ENCODE measurements around the gene FBXL17. TPM values are rescaled to one million over a fixed set of nuclear protein-coding genes. Genes with fewer than 3 reads are reported as not detected.

The FBXL17 gene
- total and polyA plus RNA-seq, 9 of the 15 experiments (the other 6 are each of a cell fraction or from before 2014, with no cell fraction given), result 0.32 to 5.4 (median 1.8) TPM

DNA sequence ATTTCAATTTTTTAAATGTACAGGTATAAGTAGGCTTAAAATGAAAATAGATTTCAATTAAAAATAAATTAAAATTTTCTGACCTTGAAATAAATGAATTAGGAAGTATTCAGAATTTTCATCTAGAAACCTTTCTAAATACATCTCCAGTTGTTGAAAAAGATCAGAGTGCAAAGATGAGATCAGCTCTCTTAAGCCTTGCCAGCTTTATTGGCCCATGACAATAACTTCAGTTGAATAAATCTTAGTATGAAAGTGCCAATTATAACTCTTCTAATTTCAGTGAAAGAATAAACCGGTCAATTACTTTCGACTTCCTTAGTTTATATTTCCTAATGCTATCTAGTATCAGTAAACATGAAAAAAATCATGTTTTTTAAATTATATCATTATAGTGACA, 117.4 kb downstream of the FBXL17 start:
- Histone ChIP-seq H3K4me2 (ENCODE audit: insufficient read depth, low read length) (no peak overlapping the region), H3K9me1 (ENCODE audit: control insufficient read depth, insufficient read depth, low read length) (no peaks in the 10 kb centered on the region), H3K4me1 (replicated peaks in 1 of 2; ENCODE audit: control insufficient read depth in 2 of 2, insufficient read depth in 2 of 2, low read length in 2 of 2) (peaks cover 0 to 6% of the 10 kb centered on the region in 2 experiments; a peak in 3 of 5 replicates), H4K20me1 (replicated peaks; ENCODE audit: control insufficient read depth, insufficient read depth, low read length) (no peaks in the 10 kb centered on the region), H3K36me3 (ENCODE audit: control insufficient read depth, insufficient read depth, low read length) (no peaks in the 10 kb centered on the region), H3K27me3 (ENCODE audit: control insufficient read depth in 2 of 2, insufficient read depth in 2 of 2, low read length in 2 of 2) (no peaks in the 10 kb centered on the region), H3K79me2 (ENCODE audit: control insufficient read depth, insufficient read depth, low read length) (no peaks in the 10 kb centered on the region), H3K9me3 (replicated peaks; ENCODE audit: control insufficient read depth, insufficient read depth, low read depth, low read length) (no peaks in the 10 kb centered on the region), H3K4me3 (no peak overlapping the region), H3K9ac (ENCODE audit: insufficient read depth in 1 of 2, low read depth in 2 of 2, low read length in 2 of 2) (no peak overlapping the region), H2AFZ (ENCODE audit: low read depth, low read length) (no peak overlapping the region), H3K27ac (ENCODE audit: extremely low read depth, low read depth, low read length) (no peak overlapping the region)
- WGBS (ENCODE audit: insufficient coverage, low coverage, missing lambda C conversion rate), result 26% methylated on average over 2 of the region's 2 CpGs
- ATAC-seq (no peak), FAIRE-seq (no peak), DNase-seq (ENCODE audit: extremely low read depth in 1 of 4, low spot score in 3 of 4) (no peak)
- no peak for TF ChIP-seq ZNF124 (CRISPR knock-in tag; IDR thresholded peaks at IDR 0.05)
- no peak for TF ChIP-seq ZKSCAN3 (CRISPR knock-in tag; IDR thresholded peaks at IDR 0.05)
- TF ChIP-seq, protein P1, sequence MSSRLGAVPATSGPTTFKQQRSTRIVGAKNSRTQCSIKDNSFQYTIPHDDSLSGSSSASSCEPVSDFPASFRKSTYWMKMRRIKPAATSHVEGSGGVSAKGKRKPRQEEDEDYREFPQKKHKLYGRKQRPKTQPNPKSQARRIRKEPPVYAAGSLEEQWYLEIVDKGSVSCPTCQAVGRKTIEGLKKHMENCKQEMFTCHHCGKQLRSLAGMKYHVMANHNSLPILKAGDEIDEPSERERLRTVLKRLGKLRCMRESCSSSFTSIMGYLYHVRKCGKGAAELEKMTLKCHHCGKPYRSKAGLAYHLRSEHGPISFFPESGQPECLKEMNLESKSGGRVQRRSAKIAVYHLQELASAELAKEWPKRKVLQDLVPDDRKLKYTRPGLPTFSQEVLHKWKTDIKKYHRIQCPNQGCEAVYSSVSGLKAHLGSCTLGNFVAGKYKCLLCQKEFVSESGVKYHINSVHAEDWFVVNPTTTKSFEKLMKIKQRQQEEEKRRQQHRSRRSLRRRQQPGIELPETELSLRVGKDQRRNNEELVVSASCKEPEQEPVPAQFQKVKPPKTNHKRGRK (tag; IDR thresholded peaks at IDR 0.05), result no peak
- TF ChIP-seq, protein P2, sequence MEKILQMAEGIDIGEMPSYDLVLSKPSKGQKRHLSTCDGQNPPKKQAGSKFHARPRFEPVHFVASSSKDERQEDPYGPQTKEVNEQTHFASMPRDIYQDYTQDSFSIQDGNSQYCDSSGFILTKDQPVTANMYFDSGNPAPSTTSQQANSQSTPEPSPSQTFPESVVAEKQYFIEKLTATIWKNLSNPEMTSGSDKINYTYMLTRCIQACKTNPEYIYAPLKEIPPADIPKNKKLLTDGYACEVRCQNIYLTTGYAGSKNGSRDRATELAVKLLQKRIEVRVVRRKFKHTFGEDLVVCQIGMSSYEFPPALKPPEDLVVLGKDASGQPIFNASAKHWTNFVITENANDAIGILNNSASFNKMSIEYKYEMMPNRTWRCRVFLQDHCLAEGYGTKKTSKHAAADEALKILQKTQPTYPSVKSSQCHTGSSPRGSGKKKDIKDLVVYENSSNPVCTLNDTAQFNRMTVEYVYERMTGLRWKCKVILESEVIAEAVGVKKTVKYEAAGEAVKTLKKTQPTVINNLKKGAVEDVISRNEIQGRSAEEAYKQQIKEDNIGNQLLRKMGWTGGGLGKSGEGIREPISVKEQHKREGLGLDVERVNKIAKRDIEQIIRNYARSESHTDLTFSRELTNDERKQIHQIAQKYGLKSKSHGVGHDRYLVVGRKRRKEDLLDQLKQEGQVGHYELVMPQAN (IDR thresholded peaks at IDR 0.05; ENCODE audit: borderline replicate concordance), result no peak
- TF ChIP-seq FOXP1 (CRISPR knock-in tag; IDR thresholded peaks at IDR 0.05), result no peak
- TF ChIP-seq MEF2D (tag; conservative IDR thresholded peaks at IDR 0.05; ENCODE audit: low read depth), result no peak
- no peak for TF ChIP-seq HEY1 (CRISPR knock-in tag; IDR thresholded peaks at IDR 0.05; ENCODE audit: borderline replicate concordance)
- TF ChIP-seq, protein P3, sequence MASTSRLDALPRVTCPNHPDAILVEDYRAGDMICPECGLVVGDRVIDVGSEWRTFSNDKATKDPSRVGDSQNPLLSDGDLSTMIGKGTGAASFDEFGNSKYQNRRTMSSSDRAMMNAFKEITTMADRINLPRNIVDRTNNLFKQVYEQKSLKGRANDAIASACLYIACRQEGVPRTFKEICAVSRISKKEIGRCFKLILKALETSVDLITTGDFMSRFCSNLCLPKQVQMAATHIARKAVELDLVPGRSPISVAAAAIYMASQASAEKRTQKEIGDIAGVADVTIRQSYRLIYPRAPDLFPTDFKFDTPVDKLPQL (IDR thresholded peaks at IDR 0.05; ENCODE audit: extremely low read depth, insufficient read length), result no peak
- no peak for TF ChIP-seq RBM39 (optimal IDR thresholded peaks at IDR 0.05; ENCODE audit: low read depth, low read length)
- no peak for TF ChIP-seq SAFB (IDR thresholded peaks at IDR 0.05; ENCODE audit: borderline replicate concordance, low read depth, low read length)
- TF ChIP-seq ELF2 (CRISPR knock-in tag; IDR thresholded peaks at IDR 0.05), result no peak
- TF ChIP-seq ERF (CRISPR knock-in tag; IDR thresholded peaks at IDR 0.05), result no peak
- TF ChIP-seq HDAC1 (IDR thresholded peaks at IDR 0.05), result no peak
- intact Hi-C loops (cut with micrococcal nuclease), result loop anchor here (5.0 kb wide), 2 partner anchors 213 to 258 kb away; no protein-coding TSS in a partner anchor
- in situ Hi-C loops (cut with MboI), result no loop called here
- ChIA-PET POLR2A (no interaction called here), CTCF (ENCODE audit: low intra/inter-chr PET ratio) (no interaction called here)
- no TSS peak for BruUV-seq (replicated peaks)

Data from K562 (cell line).